GM23248 (cell line): Measurements from ENCODE around the gene TBC1D2B. TPM values are rescaled to one million over a fixed set of nuclear protein-coding genes. Genes with fewer than 3 reads are reported as not detected.

ENCODE experiments used
- DNase-seq: peaks from one replicate; pipeline ENCODE4 v3.0.0-alpha.2; 2015
- H2AFZ ChIP-seq: fragments of 200-600 bp; sonication (generic); 2 replicates; pipeline ENCODE4 v1.6.1; 2016; ENCODE audit warnings: antibody characterized with exemption
- H3F3A ChIP-seq: fragments of 200-600 bp; sonication (generic); 2 replicates; pipeline ENCODE4 v1.6.1; 2016; ENCODE audit warnings: mild to moderate bottlenecking, antibody characterized with exemption, mixed run types; ENCODE audit not compliant: insufficient read depth
- H3K27ac ChIP-seq: fragments of 200-600 bp; sonication (generic); 2 replicates; pipeline ENCODE4 v1.5.1; 2016; ENCODE audit warnings: mild to moderate bottlenecking
- H3K27me3 ChIP-seq: fragments of 200-600 bp; sonication (generic); replicated peaks from 2 replicates; pipeline ENCODE4 v1.6.1; 2016; ENCODE audit warnings: mild to moderate bottlenecking; ENCODE audit not compliant: insufficient read depth
- H3K36me3 ChIP-seq: fragments of 200-600 bp; sonication (generic); 2 replicates; pipeline ENCODE4 v1.6.1; 2016; ENCODE audit warnings: low read depth, mild to moderate bottlenecking
- H3K4me1 ChIP-seq: fragments of 200-600 bp; sonication (generic); 2 replicates; pipeline ENCODE4 v1.6.1; 2016; ENCODE audit warnings: mild to moderate bottlenecking; ENCODE audit not compliant: insufficient read depth
- H3K4me2 ChIP-seq: fragments of 200-600 bp; sonication (generic); one replicate; pipeline ENCODE4 v1.6.1; 2016; ENCODE audit warnings: mild to moderate bottlenecking; ENCODE audit not compliant: unreplicated experiment
- H3K4me3 ChIP-seq: fragments of 200-600 bp; sonication (generic); 2 replicates; pipeline ENCODE4 v1.5.1; 2016; ENCODE audit warnings: mild to moderate bottlenecking
- H3K79me2 ChIP-seq: fragments of 200-600 bp; sonication (generic); 2 replicates; pipeline ENCODE4 v1.6.1; 2016; ENCODE audit warnings: mild to moderate bottlenecking; ENCODE audit not compliant: insufficient read depth
- H3K9ac ChIP-seq: fragments of 200-600 bp; sonication (generic); 2 replicates; pipeline ENCODE4 v1.6.1; 2016; ENCODE audit warnings: mild to moderate bottlenecking
- H3K9me2 ChIP-seq: fragments of 200-600 bp; sonication (generic); 2 replicates; pipeline ENCODE4 v1.6.1; 2016; ENCODE audit warnings: mixed run types, mild to moderate bottlenecking, moderate library complexity; ENCODE audit not compliant: insufficient read depth
- H3K9me3 ChIP-seq: fragments of 200-600 bp; sonication (generic); one replicate; pipeline ENCODE4 v1.6.1; 2017; ENCODE audit warnings: low read depth
- H4K20me1 ChIP-seq: fragments of 200-600 bp; sonication (generic); 2 replicates; pipeline ENCODE4 v1.6.0; 2016; ENCODE audit not compliant: insufficient read depth
- EZH2 ChIP-seq: fragments of 200-600 bp; sonication (generic); IDR thresholded peaks from 2 replicates; pipeline ENCODE4 v1.6.1; 2018; ENCODE audit warnings: antibody characterized with exemption, mild to moderate bottlenecking; ENCODE audit not compliant: insufficient read depth, poor library complexity, severe bottlenecking
- EZH2phosphoT487 ChIP-seq: fragments of 200-600 bp; sonication (generic); IDR thresholded peaks from 2 replicates; pipeline ENCODE4 v1.6.1; 2018; ENCODE audit warnings: antibody characterized with exemption, moderate library complexity, mild to moderate bottlenecking, low read depth; ENCODE audit not compliant: insufficient read depth
- whole genome bisulfite sequencing, 2 experiments: methylation state at CpG; one replicate each; pipeline ENCODE4 v1.1.6; 2015 to 2017; ENCODE audit warnings: low lambda C conversion rate in 2 of 2, low coverage in 1 of 2; ENCODE audit errors: missing lambda C conversion rate in 2 of 2; 5-methylcytosine and 5-hydroxymethylcytosine counted together
- in situ Hi-C: fragments of 300-500 bp; cut with MboI; formaldehyde crosslinking; loops from 2 replicates; pipeline ENCODE4 v1.15.0; 2020
- polyA plus RNA-seq: library from polyadenylated mRNA; unstranded; fragments of >200 nt; fragmentation: Nextera tagmentation; extraction: Ambion mirVana; gene quantifications from 2 replicates; pipeline ENCODE4 v1.2.1, GENCODE V29; 2016
- total RNA-seq: library from RNA; depleted of rRNA; stranded (reverse); fragments of >200 nt; shearing (Covaris generic); gene quantifications from 2 replicates; pipeline ENCODE4 v1.2.3, GENCODE V29; 2014

The TBC1D2B gene
- total and polyA plus RNA-seq, 2 experiments from 2014 or later: 11.1 to 40.5 TPM

DNA sequence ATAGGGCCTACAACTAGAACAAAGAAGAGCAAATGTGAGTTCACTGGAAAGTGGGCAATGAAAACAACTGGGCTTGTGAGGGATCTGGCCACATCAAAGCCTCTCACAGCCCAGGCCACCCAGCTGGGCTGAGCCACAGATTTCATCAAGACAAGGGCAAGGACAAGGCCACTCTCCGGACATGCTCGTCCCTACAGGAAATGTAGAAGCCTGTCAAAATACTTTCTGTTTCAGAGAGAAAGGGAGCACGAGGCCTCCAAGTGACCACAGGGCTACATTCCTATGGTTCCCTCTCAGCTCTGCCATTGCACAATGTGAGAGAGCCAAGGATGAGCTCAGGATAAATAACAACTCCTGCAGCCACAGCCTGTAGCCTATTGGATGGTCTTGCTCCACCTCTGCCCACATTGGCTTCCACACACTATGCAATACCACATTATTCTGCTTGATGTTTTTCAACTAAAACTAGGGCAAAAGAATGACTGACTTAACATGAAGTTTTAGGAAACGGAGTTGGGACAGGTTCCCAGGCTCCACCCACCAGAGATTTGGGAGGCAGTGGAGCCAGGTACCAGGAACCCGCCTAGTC is 12.1 kb downstream of the TBC1D2B start:
- Histone ChIP-seq H3K4me3 (peak overlapping the region; percentile 56), H2AFZ (no peak overlapping the region), H3K27me3 (no peaks in the 10 kb centered on the region), H3K27ac (peak overlapping the region; percentile 97), H3F3A (peaks cover 66% of the 10 kb centered on the region), H3K9ac (peak overlapping the region; percentile 81), H3K4me1 (peaks cover 85% of the 10 kb centered on the region), H3K9me3 (no peaks in the 10 kb centered on the region), H3K4me2 (peak overlapping the region; percentile 73), H3K79me2 (peaks cover 87% of the 10 kb centered on the region), H4K20me1 (no peaks in the 10 kb centered on the region), H3K36me3 (no peaks in the 10 kb centered on the region), H3K9me2 (no peaks in the 10 kb centered on the region)
- TF ChIP-seq EZH2 (no peak), EZH2phosphoT487 (no peak)
- DNase-seq: peak; percentile 99
- WGBS, 2 experiments: 0 to 2% methylated on average over 5 of the region's 5 CpGs
- in situ Hi-C loops: no loop called here

DNA sequence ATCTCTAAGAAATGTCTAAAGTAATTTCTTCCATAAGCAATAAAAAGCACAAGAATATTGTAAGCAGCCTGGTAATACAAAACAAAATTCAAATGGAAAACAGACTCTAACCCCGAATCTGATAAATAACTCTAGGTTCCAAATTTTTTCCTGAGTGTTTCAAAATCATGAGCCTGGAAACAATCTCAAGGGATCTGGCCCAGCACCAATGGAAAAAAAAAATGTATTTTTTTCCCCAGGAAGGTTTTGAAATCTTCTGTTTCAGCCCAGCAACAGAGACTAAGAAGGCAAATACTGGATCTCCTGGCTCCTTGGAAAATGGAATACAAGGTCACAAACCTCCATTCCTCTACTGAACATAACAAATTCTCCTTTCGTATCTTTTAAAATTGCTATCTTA is 13.0 kb downstream of the TBC1D2B start:
- Histone ChIP-seq H3K27ac (peak overlapping the region; percentile 97), H3F3A (peaks cover 66% of the 10 kb centered on the region), H3K27me3 (no peaks in the 10 kb centered on the region), H3K9me3 (no peaks in the 10 kb centered on the region), H3K4me3 (peak overlapping the region; percentile 56), H3K4me2 (peak overlapping the region; percentile 73), H3K79me2 (peaks cover 87% of the 10 kb centered on the region), H3K36me3 (no peaks in the 10 kb centered on the region), H3K9me2 (no peaks in the 10 kb centered on the region), H4K20me1 (no peaks in the 10 kb centered on the region), H3K4me1 (peaks cover 77% of the 10 kb centered on the region), H2AFZ (no peak overlapping the region), H3K9ac (peak overlapping the region; percentile 81)
- no peak for TF ChIP-seq EZH2phosphoT487
- no peak for TF ChIP-seq EZH2
- WGBS, 2 experiments: 12 to 17% methylated on average over 2 of the region's 2 CpGs
- in situ Hi-C loops: no loop called here
- DNase-seq: peak; percentile 72

DNA sequence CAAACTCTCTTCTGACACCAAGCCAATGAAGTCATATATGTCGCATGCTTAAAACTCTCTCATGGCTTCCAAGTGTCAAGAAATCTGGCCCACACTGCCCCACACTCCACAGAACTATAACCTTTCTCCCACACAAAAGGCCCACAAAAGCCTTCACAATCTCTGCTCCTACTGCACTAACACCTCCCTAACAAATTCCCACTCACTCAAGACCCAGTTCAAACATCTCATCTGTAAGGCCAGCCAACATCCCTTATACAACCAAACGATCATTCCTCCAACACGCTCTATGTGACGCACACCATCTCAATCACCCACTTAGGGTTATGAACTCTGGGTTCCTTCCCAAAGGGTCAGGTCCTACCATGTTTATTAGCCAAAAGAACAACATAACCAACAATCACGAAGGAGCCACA is 13.5 kb downstream of the TBC1D2B start:
- H3K9me2 ChIP-seq: no peaks in the 10 kb centered on the region
- H3K4me3 ChIP-seq: peak overlapping the region; percentile 56
- peaks cover 73% of the 10 kb centered on the region for H3K4me1 ChIP-seq
- in situ Hi-C loops: no loop called here
- H3F3A ChIP-seq: peaks cover 64% of the 10 kb centered on the region
- no peaks in the 10 kb centered on the region for H3K27me3 ChIP-seq
- 18 to 21% methylated on average over 5 of the region's 5 CpGs for WGBS, 2 experiments
- peaks cover 87% of the 10 kb centered on the region for H3K79me2 ChIP-seq
- H3K9me3 ChIP-seq: no peaks in the 10 kb centered on the region
- no peak overlapping the region for H2AFZ ChIP-seq
- H3K9ac ChIP-seq: peak overlapping the region; percentile 81
- TF ChIP-seq EZH2phosphoT487 (no peak), EZH2 (no peak)
- no peaks in the 10 kb centered on the region for H4K20me1 ChIP-seq
- H3K36me3 ChIP-seq: no peaks in the 10 kb centered on the region
- H3K4me2 ChIP-seq: peak overlapping the region; percentile 73
- H3K27ac ChIP-seq: peak overlapping the region; percentile 97
- DNase-seq: peak; percentile 62

DNA sequence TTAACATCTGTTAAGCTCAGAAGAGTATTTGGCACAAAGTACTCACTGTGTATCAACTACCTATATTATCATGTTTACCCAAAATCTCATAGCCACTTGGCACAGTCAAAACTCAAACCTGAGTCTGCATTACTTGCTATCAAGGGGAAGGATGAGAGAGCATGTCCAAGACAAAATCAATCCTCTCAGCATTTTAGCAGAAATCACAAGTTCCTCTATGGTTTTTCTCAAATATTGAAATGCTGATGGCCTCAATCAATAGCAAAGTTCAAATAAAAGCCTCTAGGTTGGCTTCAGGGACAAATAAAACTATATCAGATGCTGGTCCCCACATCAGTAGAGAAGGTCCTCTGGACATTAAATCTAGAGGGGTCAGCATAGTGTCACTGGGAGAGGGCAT is 14.3 kb downstream of the TBC1D2B start:
- Histone ChIP-seq H3K27ac (peak overlapping the region; percentile 97), H3K9me3 (no peaks in the 10 kb centered on the region), H3K9ac (peak overlapping the region; percentile 81; the same call in 1 of the 2 replicates), H3K4me1 (peaks cover 69% of the 10 kb centered on the region), H3K9me2 (no peaks in the 10 kb centered on the region), H3K27me3 (no peaks in the 10 kb centered on the region), H3K36me3 (no peaks in the 10 kb centered on the region), H2AFZ (no peak overlapping the region), H3K4me3 (no peak overlapping the region), H4K20me1 (no peaks in the 10 kb centered on the region), H3K4me2 (peak overlapping the region; percentile 73), H3K79me2 (peaks cover 87% of the 10 kb centered on the region), H3F3A (peaks cover 58% of the 10 kb centered on the region)
- in situ Hi-C loops: no loop called here
- no peak for DNase-seq
- TF ChIP-seq EZH2 (no peak), EZH2phosphoT487 (no peak)
